Esophagus squamous epithelium (tissue), 5 donors: ENCODE results near the gene RIMKLB. TPM values are rescaled to one million over a fixed set of nuclear protein-coding genes. Genes with fewer than 3 reads are reported as not detected.

ENCODE experiments used
- DNase-seq: peaks from one replicate; lab custom pipeline; 2025; lab: John Stamatoyannopoulos, UW
- H3K27ac ChIP-seq, 4 donors: fragments of 200-600 bp; sonication (generic); one replicate each; pipeline ENCODE4 v1.5.1; 2016 to 2019; ENCODE audit warnings: mild to moderate bottlenecking in 1 of 4
- H3K27me3 ChIP-seq, 4 donors: fragments of 200-600 bp; sonication (generic); 1 replicate in 3 of 4; 2 replicates in 1 of 4; pipeline versions ENCODE4 v1.5.1 to v1.6.0; 2017 to 2021; ENCODE audit warnings: antibody characterized with exemption in 1 of 4
- H3K36me3 ChIP-seq, 3 donors: fragments of 200-600 bp; sonication (generic); one replicate each; pipeline ENCODE4 v1.5.1; 2016 to 2019
- H3K4me1 ChIP-seq, 3 donors: fragments of 200-600 bp; sonication (generic); one replicate each; pipeline ENCODE4 v1.5.1; 2017 to 2019
- H3K4me3 ChIP-seq, 4 donors: fragments of 200-600 bp; sonication (generic); 1 replicate in 3 of 4; 2 replicates in 1 of 4; pipeline ENCODE4 v1.5.1; 2016 to 2019; ENCODE audit warnings: mild to moderate bottlenecking in 2 of 4, moderate library complexity in 1 of 4
- H3K9me3 ChIP-seq, 3 donors: fragments of 200-600 bp; sonication (generic); one replicate each; pipeline ENCODE4 v1.5.1; 2016 to 2019
- POLR2A ChIP-seq, 4 donors: fragments of 450-650 bp; IDR thresholded peaks; one replicate each; pipeline ENCODE4 v1.6.1; 2017; ENCODE audit warnings: antibody characterized with exemption in 4 of 4, mild to moderate bottlenecking in 4 of 4, moderate library complexity in 3 of 4
- WGBS, 2 donors: methylation state at CpG; one replicate each; pipeline ENCODE4 v1.1.5; 2018; 5-methylcytosine and 5-hydroxymethylcytosine counted together
- intact Hi-C: fragments of 100-400 bp; cut with DNase I; formaldehyde crosslinking; loops from one replicate; pipeline ENCODE4 v1.15.0; 2022
- total RNA-seq, 4 donors: library from RNA; depleted of rRNA; stranded (reverse); fragments of >200 nt; gene quantifications; one replicate each; pipeline ENCODE4 v1.1.0, GENCODE V29; 2016
- TF ChIP-seq, protein P1 (sequence below), 6 experiments: fragments of 450-650 bp in 4 of 6; fragments of 200-600 bp in 2 of 6; sonication (generic) in 2 of 6; IDR thresholded peaks; one replicate each; pipeline ENCODE4 v1.5.1; 2016 to 2019; ENCODE audit warnings: antibody characterized with exemption in 6 of 6, mild to moderate bottlenecking in 4 of 6, moderate library complexity in 4 of 6
- donor health status: DM: yes; HTN: yes; CAD: no.

The RIMKLB gene
- total RNA-seq, 4 donors from 2014 or later, result 8.0 to 37.8 (median 15.0) TPM

DNA sequence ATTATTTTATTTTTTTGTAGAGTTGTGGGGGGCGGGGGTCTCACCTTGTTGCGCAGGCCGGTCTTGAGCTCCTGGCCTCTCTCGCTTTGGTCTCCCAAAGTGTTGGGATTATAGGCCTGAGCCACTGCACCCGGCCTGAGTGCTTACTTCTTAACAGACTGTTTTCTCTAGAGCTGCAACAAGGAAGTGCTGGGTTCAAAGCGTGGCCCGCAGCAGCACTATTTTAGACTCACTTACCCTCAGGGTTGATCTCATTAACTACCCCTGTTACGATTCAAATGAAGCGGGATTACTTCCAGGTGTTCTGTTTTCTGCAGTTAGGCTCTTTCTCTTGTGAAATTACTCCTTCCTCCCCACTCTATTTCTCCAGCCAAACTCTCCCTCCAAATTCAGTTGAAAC is 133.3 kb downstream of the RIMKLB start:
- TF ChIP-seq, protein P1, sequence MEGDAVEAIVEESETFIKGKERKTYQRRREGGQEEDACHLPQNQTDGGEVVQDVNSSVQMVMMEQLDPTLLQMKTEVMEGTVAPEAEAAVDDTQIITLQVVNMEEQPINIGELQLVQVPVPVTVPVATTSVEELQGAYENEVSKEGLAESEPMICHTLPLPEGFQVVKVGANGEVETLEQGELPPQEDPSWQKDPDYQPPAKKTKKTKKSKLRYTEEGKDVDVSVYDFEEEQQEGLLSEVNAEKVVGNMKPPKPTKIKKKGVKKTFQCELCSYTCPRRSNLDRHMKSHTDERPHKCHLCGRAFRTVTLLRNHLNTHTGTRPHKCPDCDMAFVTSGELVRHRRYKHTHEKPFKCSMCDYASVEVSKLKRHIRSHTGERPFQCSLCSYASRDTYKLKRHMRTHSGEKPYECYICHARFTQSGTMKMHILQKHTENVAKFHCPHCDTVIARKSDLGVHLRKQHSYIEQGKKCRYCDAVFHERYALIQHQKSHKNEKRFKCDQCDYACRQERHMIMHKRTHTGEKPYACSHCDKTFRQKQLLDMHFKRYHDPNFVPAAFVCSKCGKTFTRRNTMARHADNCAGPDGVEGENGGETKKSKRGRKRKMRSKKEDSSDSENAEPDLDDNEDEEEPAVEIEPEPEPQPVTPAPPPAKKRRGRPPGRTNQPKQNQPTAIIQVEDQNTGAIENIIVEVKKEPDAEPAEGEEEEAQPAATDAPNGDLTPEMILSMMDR (IDR thresholded peaks at IDR 0.05), result no peak
- no peak for TF ChIP-seq POLR2A (IDR thresholded peaks at IDR 0.05)
- Histone ChIP-seq H3K27ac (no peak overlapping the region), H3K27me3 (no peaks in the 10 kb centered on the region), H3K9me3 (no peaks in the 10 kb centered on the region), H3K4me3 (no peak overlapping the region), H3K36me3 (peaks cover 0 to 64% (median 0%) of the 10 kb centered on the region in 3 donors), H3K4me1 (peaks cover 14 to 64% (median 19%) of the 10 kb centered on the region in 3 donors)
- intact Hi-C loops, result no loop called here
- no peak for DNase-seq
- 85 to 89% methylated on average over 6 to 9 of the region's 9 CpGs for WGBS, 2 donors

GRCh38 chr12:8832500-8832899 is 134.7 kb downstream of the RIMKLB start:
- TF ChIP-seq POLR2A (IDR thresholded peaks at IDR 0.05), result no peak
- TF ChIP-seq, protein P1 (IDR thresholded peaks at IDR 0.05), result no peak
- H3K4me3 ChIP-seq, result no peak overlapping the region
- no peak overlapping the region for H3K27ac ChIP-seq
- WGBS, 2 donors, result 80 to 82% methylated on average over 6 of the region's 6 CpGs
- no peaks in the 10 kb centered on the region for H3K27me3 ChIP-seq
- no peaks in the 10 kb centered on the region for H3K9me3 ChIP-seq
- H3K36me3 ChIP-seq, result peaks cover 0 to 67% (median 0%) of the 10 kb centered on the region in 3 donors
- no peak for DNase-seq
- H3K4me1 ChIP-seq, result peaks cover 13 to 51% (median 14%) of the 10 kb centered on the region in 3 donors
- intact Hi-C loops, result no loop called here

Other genes starting within 250 kb of the RIMKLB start
- gene CLEC6A, start 242.0 kb upstream of the RIMKLB start, total RNA-seq, result not detected
- under 1 TPM in 2 of 4 donors, not detected in 2; 0.12 to 0.19 TPM for gene CLEC4D, start 184.5 kb upstream of the RIMKLB start, total RNA-seq
- 1 to 10 TPM in 1 of 4 donors, under 1 TPM in 3; 0.12 to 3.2 (median 0.31) TPM for gene CLEC4E, start 157.1 kb upstream of the RIMKLB start, total RNA-seq
- gene AICDA, start 85.1 kb upstream of the RIMKLB start, total RNA-seq, result not detected
- 10 to 100 TPM in 2 of 4 donors, 1 to 10 TPM in 2; 1.2 to 51.7 (median 16.9) TPM for gene MFAP5, start 35.2 kb upstream of the RIMKLB start, total RNA-seq
- gene A2ML1, start 124.6 kb downstream of the RIMKLB start, total RNA-seq, result 1,000 to 10,000 TPM in 1 of 4 donors, 100 to 1,000 TPM in 3; 419 to 1,497 (median 509) TPM
- gene PHC1, start 216.5 kb downstream of the RIMKLB start, total RNA-seq, result 10 to 100 TPM; 10.1 to 21.7 (median 18.6) TPM